HCT116 (cell line): ENCODE data around the gene RAPGEF3. TPM values are rescaled to one million over a fixed set of nuclear protein-coding genes. Genes with fewer than 3 reads are reported as not detected.

Experiments
- ATAC-seq: fragments of 200-7000 bp; cut with Tn5 transposase; 2 replicates; pipeline ENCODE4 v1.9.1; 2020; ENCODE audit warnings: mild to moderate bottlenecking, moderate library complexity
- BruUV-seq: library from RNA; stranded (reverse); fragments of 400-500 nt; replicated peaks from 2 replicates; lab custom pipeline; 2021; lab: Mats Ljungman, UMichigan
- CTCF ChIA-PET: fragments of 300-600 bp; sonication (Branson Sonifier 250); formaldehyde crosslinking; loops from one replicate; lab custom pipeline; 2021; ENCODE audit warnings: antibody characterized with exemption; lab: Charles Lee
- POLR2A ChIA-PET: fragments of 300-600, 350-600 bp; sonication (Branson Sonifier 250); formaldehyde crosslinking; loops from one replicate; lab custom pipeline; 2021; ENCODE audit warnings: antibody characterized with exemption; lab: Charles Lee
- RAD21 ChIA-PET, 2 experiments: fragments of 300-600 bp; sonication (Branson Sonifier 250); formaldehyde crosslinking; loops; one replicate each; lab custom pipeline; 2023; ENCODE audit warnings: low total read pairs in 2 of 2; ENCODE audit not compliant: uncharacterized antibody in 2 of 2, unreplicated experiment in 2 of 2, low non-redundant PET in 1 of 2; lab: Charles Lee
- DNase-seq: peaks from one replicate; pipeline ENCODE4 v3.0.0-alpha.2; 2010; ENCODE audit warnings: low read depth, low spot score
- H2AFZ ChIP-seq: fragments of 200-600 bp; shearing (Covaris generic), sonication (generic); 2 replicates; pipeline ENCODE4 v1.6.1; 2017; ENCODE audit warnings: low read depth, mixed run types, mixed read lengths, antibody characterized with exemption, low read length; ENCODE audit not compliant: poor library complexity, severe bottlenecking
- H3K27ac ChIP-seq: 2 replicates; pipeline ENCODE4 v1.5.1; 2012; ENCODE audit warnings: low read depth, low read length
- H3K27me3 ChIP-seq: fragments of 200-600 bp; sonication (generic); 2 replicates; pipeline ENCODE4 v1.6.1; 2016; ENCODE audit warnings: mixed run types, low read length, mixed read lengths; ENCODE audit not compliant: insufficient read depth
- H3K36me3 ChIP-seq, 2 experiments: fragments of 200-500 bp in 1 of 2; fragments of 200-600 bp in 1 of 2; sonication (Bioruptor generic) in 1 of 2; sonication (generic) in 1 of 2; 2 replicates each; pipeline versions ENCODE4 v1.5.1 to v1.6.1; 2014 to 2016; ENCODE audit warnings: low read length in 2 of 2, inconsistent platforms in 1 of 2, mixed read lengths in 1 of 2, mixed run types in 1 of 2; ENCODE audit not compliant: insufficient read depth in 2 of 2, control insufficient read depth in 1 of 2
- H3K4me1 ChIP-seq, 2 experiments: fragments of 200-600 bp in 1 of 2; sonication (generic) in 1 of 2; 2 replicates each; pipeline versions ENCODE4 v1.5.1 to v1.6.1; 2012 to 2017; ENCODE audit warnings: low read length in 2 of 2, inconsistent platforms in 1 of 2, mild to moderate bottlenecking in 1 of 2, mixed read lengths in 1 of 2, mixed run types in 1 of 2, moderate library complexity in 1 of 2; ENCODE audit not compliant: insufficient read depth in 2 of 2, control insufficient read depth in 1 of 2
- H3K4me2 ChIP-seq: fragments of 200-600 bp; sonication (generic); 2 replicates; pipeline ENCODE4 v1.6.1; 2017; ENCODE audit warnings: mixed run types, low read length, mixed read lengths
- H3K4me3 ChIP-seq, 2 experiments: fragments of 200-600 bp in 1 of 2; sonication (generic) in 1 of 2; replicated peaks in 1 of 2; 2 replicates each; pipeline ENCODE4 v1.5.1; 2011 to 2016; ENCODE audit warnings: low read length in 2 of 2, control low read depth in 1 of 2, low read depth in 1 of 2, mild to moderate bottlenecking in 1 of 2, mixed read lengths in 1 of 2, mixed run types in 1 of 2
- H3K79me2 ChIP-seq: fragments of 200-600 bp; sonication (generic); 2 replicates; pipeline ENCODE4 v1.6.1; 2017; ENCODE audit warnings: mild to moderate bottlenecking, mixed run types, low read length, moderate library complexity, mixed read lengths; ENCODE audit not compliant: insufficient read depth
- H3K9ac ChIP-seq: fragments of 200-600 bp; sonication (generic); 2 replicates; pipeline ENCODE4 v1.6.1; 2016; ENCODE audit warnings: low read length, mixed read lengths
- H3K9me2 ChIP-seq: fragments of 200-600 bp; sonication (generic), shearing (Covaris generic); 2 replicates; pipeline ENCODE4 v1.6.1; 2017; ENCODE audit warnings: mixed run types, mild to moderate bottlenecking, moderate library complexity; ENCODE audit not compliant: insufficient read depth
- H3K9me3 ChIP-seq, 2 experiments: fragments of 200-500 bp in 1 of 2; fragments of 200-600 bp in 1 of 2; sonication (Bioruptor generic) in 1 of 2; sonication (generic) in 1 of 2; 2 replicates each; pipeline ENCODE4 v1.6.1; 2014 to 2017; ENCODE audit warnings: low read length in 2 of 2, mixed read lengths in 2 of 2, inconsistent platforms in 1 of 2, low read depth in 1 of 2, mild to moderate bottlenecking in 1 of 2, mixed run types in 1 of 2, moderate library complexity in 1 of 2; ENCODE audit not compliant: control insufficient read depth in 1 of 2, insufficient read depth in 1 of 2
- H4K20me1 ChIP-seq: fragments of 200-600 bp; sonication (generic), shearing (Covaris generic); 2 replicates; pipeline ENCODE4 v1.6.1; 2017; ENCODE audit warnings: mixed run types, mild to moderate bottlenecking, moderate library complexity; ENCODE audit not compliant: insufficient read depth
- CEBPB ChIP-seq: IDR thresholded peaks from 2 replicates; pipeline ENCODE4 v1.6.1; 2012; ENCODE audit warnings: low read depth
- EGR1 ChIP-seq: IDR thresholded peaks from 2 replicates; pipeline ENCODE4 v1.6.1; 2012; ENCODE audit warnings: low read depth
- POLR2A ChIP-seq: IDR thresholded peaks from 2 replicates; pipeline ENCODE4 v1.7.0; 2011; ENCODE audit warnings: borderline replicate concordance; ENCODE audit not compliant: insufficient read depth, insufficient read length; ENCODE audit errors: extremely low read depth
- RAD21 ChIP-seq: IDR thresholded peaks from 2 replicates; pipeline ENCODE4 v1.6.1; 2012; ENCODE audit warnings: low read depth, mild to moderate bottlenecking
- SRF ChIP-seq: IDR thresholded peaks from 2 replicates; pipeline ENCODE4 v1.6.1; 2012; ENCODE audit warnings: low read depth
- ZFX ChIP-seq: fragments of 450-650 bp; IDR thresholded peaks from 2 replicates; pipeline ENCODE4 v1.6.1; 2017
- intact Hi-C: fragments of 100-400 bp; cut with micrococcal nuclease; formaldehyde crosslinking; loops from 2 replicates; pipeline ENCODE4 v1.10.0; 2022
- total RNA-seq: library from RNA; stranded (reverse); gene quantifications from one replicate; pipeline ENCODE4 v1.2.1, GENCODE V29; 2021; ENCODE audit not compliant: unreplicated experiment
- TF ChIP-seq, protein P1 (sequence below): IDR thresholded peaks from 2 replicates; pipeline ENCODE4 v1.6.1; 2012
- TF ChIP-seq, protein P2 (sequence below): IDR thresholded peaks from 2 replicates; pipeline ENCODE4 v1.6.1; 2012; ENCODE audit warnings: low read depth

Gene RAPGEF3
- total RNA-seq, 1 experiment from 2014 or later = 1.8 TPM

DNA sequence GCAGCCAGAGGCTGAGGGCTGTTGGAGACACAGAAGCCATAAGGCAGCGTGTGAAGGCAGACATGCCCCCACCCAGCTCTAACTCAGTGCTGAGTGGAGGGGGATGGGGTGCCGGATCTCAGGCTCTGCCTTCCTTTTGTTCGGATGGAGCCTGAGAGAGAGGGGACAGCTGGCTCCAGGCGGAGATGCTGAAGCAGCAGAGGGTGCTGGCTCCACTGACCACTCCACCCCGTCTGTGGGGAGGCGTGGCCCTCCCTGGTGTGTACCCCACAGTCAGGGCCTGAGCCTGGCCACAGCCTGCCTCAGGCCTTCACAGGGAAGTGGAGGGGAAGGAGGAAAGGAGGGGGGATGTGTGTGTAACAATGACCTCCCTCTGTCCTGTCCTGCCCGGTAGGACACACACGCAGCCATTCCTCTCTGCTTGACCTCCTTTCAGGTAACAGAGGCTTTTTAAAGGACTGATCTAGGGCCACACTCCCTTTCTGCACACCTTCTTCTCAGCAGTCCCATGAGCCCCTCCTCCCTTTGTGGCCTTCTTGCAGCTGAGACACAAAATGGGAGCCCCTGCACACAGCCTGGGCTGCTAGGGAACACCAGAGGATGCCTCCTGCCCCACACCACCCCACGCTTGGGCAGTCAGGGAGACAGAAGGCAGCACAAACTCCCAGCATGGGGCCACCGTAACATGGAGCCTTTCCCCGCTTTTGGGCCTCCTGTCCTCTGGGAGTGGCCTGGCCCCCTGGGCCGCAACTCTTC is 23.8 kb downstream of the RAPGEF3 start:
- Histone ChIP-seq H3K9me2 (no peaks in the 10 kb centered on the region), H4K20me1 (no peaks in the 10 kb centered on the region), H3K9ac (no peak overlapping the region), H3K27me3 (no peaks in the 10 kb centered on the region), H3K79me2 (no peaks in the 10 kb centered on the region), H3K9me3 (no peaks in the 10 kb centered on the region), H3K4me3 (no peak overlapping the region), H3K27ac (no peak overlapping the region), H3K4me2 (no peak overlapping the region), H3K4me1 (peaks cover 5 to 23% of the 10 kb centered on the region in 2 experiments; a peak in 2 of 4 replicates), H3K36me3 (no peaks in the 10 kb centered on the region), H2AFZ (no peak overlapping the region)
- ChIA-PET RAD21 (no interaction called here), CTCF (no interaction called here), POLR2A (no interaction called here)
- ATAC-seq = no peak
- no TSS peak for BruUV-seq
- no peak for TF ChIP-seq CEBPB
- TF ChIP-seq ZFX = no peak
- no peak for TF ChIP-seq RAD21
- TF ChIP-seq, protein P1, sequence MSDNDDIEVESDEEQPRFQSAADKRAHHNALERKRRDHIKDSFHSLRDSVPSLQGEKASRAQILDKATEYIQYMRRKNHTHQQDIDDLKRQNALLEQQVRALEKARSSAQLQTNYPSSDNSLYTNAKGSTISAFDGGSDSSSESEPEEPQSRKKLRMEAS = no peak
- TF ChIP-seq, protein P2, sequence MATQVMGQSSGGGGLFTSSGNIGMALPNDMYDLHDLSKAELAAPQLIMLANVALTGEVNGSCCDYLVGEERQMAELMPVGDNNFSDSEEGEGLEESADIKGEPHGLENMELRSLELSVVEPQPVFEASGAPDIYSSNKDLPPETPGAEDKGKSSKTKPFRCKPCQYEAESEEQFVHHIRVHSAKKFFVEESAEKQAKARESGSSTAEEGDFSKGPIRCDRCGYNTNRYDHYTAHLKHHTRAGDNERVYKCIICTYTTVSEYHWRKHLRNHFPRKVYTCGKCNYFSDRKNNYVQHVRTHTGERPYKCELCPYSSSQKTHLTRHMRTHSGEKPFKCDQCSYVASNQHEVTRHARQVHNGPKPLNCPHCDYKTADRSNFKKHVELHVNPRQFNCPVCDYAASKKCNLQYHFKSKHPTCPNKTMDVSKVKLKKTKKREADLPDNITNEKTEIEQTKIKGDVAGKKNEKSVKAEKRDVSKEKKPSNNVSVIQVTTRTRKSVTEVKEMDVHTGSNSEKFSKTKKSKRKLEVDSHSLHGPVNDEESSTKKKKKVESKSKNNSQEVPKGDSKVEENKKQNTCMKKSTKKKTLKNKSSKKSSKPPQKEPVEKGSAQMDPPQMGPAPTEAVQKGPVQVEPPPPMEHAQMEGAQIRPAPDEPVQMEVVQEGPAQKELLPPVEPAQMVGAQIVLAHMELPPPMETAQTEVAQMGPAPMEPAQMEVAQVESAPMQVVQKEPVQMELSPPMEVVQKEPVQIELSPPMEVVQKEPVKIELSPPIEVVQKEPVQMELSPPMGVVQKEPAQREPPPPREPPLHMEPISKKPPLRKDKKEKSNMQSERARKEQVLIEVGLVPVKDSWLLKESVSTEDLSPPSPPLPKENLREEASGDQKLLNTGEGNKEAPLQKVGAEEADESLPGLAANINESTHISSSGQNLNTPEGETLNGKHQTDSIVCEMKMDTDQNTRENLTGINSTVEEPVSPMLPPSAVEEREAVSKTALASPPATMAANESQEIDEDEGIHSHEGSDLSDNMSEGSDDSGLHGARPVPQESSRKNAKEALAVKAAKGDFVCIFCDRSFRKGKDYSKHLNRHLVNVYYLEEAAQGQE = no peak
- no peak for TF ChIP-seq EGR1
- no peak for TF ChIP-seq POLR2A
- TF ChIP-seq SRF = no peak
- intact Hi-C loops = no loop called here
- no peak for DNase-seq
